G401 (cell line): ENCODE results near the gene C12orf75. TPM values are rescaled to one million over a fixed set of nuclear protein-coding genes. Genes with fewer than 3 reads are reported as not detected.
"Not testable (repeated sequence)": the region's sequence is repeated elsewhere in the genome, so short reads cannot be mapped to it uniquely, and the experiment has no call there.

Experiments used
- DNase-seq: peaks from one replicate; pipeline ENCODE4 v3.0.0-alpha.2; 2015; ENCODE audit warnings: low spot score
- in situ Hi-C: cut with HindIII; loops from 2 replicates; pipeline ENCODE4 v1.10.0; 2016; ENCODE audit warnings: low sequenced_read_pairs, mixed read lengths
- total RNA-seq: library from RNA; depleted of rRNA; stranded (reverse); fragments of >200 nt; shearing (Covaris generic); gene quantifications from 2 replicates; pipeline ENCODE4 v1.2.3, GENCODE V29; 2014; rRNA removed

C12orf75 gene
- total RNA-seq, 1 experiment from 2014 or later: 52.6 TPM

DNA sequence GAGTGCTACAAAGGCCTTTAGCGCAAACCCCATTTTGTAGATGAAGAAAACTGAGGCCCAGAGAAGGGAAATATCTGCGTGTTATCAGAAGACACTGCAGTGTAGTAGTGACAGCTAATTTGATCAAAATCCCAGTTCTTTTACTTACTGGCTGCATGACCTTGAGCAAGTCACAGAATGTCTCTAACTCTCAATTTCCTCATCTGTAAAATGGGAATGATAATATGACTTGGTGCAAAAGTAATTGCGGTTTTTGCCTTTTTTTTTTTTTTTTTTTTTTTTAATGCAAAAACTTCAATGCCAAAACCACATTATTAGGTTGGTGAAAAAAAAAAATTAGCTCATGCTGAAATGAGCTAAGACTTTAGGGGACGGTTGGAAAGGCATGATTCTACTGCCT is 69.7 kb downstream of the C12orf75 start:
- in situ Hi-C loops: no loop called here
- DNase-seq: no peak

DNA sequence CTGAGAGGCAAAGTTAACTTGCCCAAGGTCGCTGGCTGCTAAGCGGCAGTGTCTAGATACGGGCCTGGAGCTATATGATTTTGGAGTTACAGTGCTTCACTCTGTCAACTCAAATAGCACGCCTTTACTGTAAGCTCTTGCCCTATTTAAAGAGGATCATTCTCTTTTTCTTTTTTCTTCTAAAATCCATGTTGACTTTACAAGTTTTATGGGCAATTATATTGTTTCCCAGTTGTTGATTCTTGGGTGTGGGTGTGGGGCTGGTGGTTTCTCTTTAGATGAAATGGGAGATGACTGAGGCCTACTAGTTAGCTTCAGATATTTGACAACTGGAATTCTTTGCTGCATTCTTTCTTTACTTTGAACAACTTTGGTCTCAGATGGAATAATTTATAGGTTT is 70.7 kb downstream of the C12orf75 start:
- no peak for DNase-seq
- in situ Hi-C loops: no loop called here

- in situ Hi-C loops: no loop called here
- no peak for DNase-seq
These were observed 71.9 kb downstream of the C12orf75 start for GRCh38 chr12:105402366-105402765.

DNA sequence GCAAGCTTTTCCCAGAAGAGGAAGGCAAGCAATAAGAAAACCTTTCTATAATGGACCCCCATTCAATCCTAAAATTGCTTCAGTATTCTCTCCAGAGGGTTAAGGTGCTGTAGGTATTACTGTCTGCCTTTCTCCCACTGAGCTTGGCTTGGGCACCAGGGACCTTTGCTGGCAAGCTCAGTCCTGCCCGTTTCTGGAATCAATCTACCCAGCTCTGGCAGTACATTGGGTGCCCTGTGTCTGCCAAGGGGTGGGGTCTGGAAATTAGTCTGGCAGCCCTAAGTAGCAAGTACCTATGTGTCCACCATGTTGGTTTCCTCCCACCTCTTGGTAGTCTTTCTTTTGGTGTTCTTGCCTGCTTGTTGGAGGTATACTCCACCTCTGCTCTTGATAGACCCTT is 72.6 kb downstream of the C12orf75 start:
- in situ Hi-C loops: no loop called here

GRCh38 chr12:105404134-105404533 is 73.6 kb downstream of the C12orf75 start:
- in situ Hi-C loops, DNase-seq: not testable (repeated sequence)

More for the DNA sequence above, 72.6 kb downstream of the C12orf75 start:
- no peak for DNase-seq

GRCh38 chr12:105406497-105406896 is 76.0 kb downstream of the C12orf75 start:
- in situ Hi-C loops: no loop called here
- DNase-seq: no peak

DNA sequence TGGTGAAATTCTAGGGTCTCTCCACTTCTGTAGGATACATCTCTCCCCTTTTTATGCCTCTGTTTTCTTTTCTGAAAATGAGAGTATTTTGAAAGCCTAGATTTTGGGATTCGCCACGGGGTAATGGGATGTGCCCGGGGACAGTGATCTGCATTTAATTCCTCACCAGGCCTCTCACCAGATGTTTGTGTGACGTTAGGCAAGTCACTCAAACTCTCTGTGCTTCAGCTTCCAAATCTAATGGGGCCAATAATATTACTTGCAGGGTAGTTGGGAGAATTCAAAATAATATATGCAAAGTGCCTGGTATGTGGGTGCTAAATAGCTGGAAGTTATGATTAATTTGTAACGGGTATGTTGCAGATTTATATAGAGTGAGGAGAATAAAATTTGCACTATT is 78.8 kb downstream of the C12orf75 start:
- no peak for DNase-seq
- in situ Hi-C loops: no loop called here

- in situ Hi-C loops: no loop called here
- no peak for DNase-seq
These were observed 79.4 kb downstream of the C12orf75 start for GRCh38 chr12:105409801-105410471.

DNA sequence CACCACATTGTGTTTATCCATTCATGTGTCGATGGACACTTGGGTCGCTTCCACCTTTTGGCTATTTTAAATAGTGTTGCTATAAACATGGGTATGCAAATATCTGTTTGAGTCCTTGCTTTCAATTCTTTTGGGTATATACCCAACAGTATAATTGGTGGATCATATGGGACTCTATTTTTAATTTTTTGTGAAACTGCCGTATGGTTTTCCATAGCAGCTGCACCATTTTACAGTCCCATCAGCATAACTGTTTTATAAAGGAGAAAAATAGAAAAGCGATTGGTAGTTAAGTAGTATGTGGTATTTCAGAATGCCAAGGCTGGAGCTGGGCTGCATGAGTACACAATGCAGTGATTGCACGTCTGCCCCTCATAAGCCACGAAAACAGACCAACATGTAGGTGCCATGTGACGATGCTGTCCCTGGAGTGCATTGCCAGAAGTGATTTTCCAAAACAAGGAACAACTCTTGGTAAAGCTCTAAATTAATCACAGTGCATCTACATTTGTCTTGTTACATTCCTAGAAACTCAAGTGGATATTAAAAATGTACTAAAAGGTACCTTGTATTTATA is 83.5 kb downstream of the C12orf75 start:
- in situ Hi-C loops: no loop called here

GRCh38 chr12:105417732-105418131 is 87.2 kb downstream of the C12orf75 start:
- no peak for DNase-seq
- in situ Hi-C loops: no loop called here

More for the DNA sequence above, 83.5 kb downstream of the C12orf75 start:
- DNase-seq: no peak

- no peak for DNase-seq
- in situ Hi-C loops: no loop called here
These were observed 87.7 kb downstream of the C12orf75 start for GRCh38 chr12:105418229-105418628.

- no peak for DNase-seq
- in situ Hi-C loops: no loop called here
These were observed 88.4 kb downstream of the C12orf75 start for GRCh38 chr12:105418821-105419291.

GRCh38 chr12:105419606-105420005 is 89.1 kb downstream of the C12orf75 start:
- in situ Hi-C loops: no loop called here
- no peak for DNase-seq

DNA sequence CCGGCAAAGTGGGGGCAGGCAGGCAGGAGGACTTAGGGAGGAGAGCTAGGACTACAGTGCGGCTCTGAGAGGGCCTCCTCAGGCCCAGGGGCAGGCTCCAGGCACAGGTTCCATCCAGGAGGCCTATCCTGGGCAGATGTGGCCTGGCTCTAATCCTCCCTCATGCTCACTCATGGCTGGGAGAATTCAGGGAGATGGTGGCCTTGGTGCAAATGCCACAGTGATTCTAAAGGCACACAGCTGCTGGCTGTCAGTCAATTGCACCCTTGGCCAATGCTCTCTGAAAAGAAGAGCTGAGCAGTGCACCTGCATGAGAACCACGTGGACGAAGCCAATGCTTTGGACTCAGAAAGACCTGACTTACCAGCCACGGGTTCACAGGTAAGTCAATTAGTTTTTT is 89.6 kb downstream of the C12orf75 start:
- in situ Hi-C loops: no loop called here
- DNase-seq: no peak

DNA sequence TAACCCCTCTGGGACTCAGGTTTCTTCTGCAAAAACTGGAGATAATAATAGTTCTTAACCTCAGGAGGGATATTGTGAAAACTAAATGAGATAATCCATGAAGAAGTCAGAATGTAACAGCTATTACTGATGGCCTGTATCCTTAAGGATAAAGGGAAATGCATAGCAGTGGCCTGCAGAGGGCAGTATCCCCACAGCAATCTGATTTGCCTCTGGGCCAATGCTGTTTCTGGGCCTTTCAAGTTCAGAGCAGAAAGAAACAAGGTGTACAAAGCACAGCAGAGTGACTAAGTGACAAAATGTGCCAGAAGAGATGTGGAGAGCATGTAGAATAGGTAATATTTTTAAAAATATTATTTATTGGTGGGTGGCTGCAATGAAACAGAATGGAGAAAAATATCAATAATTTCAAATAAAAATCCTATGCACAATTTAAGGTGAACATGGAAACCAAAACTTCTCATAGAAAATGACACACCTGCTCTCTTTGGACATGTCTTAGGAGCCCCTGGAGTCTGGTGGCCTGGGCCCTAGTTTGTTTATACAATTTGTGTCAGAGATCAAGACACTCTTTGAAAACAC is 90.3 kb downstream of the C12orf75 start:
- in situ Hi-C loops: no loop called here
- peak; percentile 90 for DNase-seq

Other genes with a start within 250 kb of the C12orf75 start
- gene ALDH1L2, start 246.2 kb upstream of the C12orf75 start, total RNA-seq: 0.55 and 2.2 TPM in 2 replicates
- 21.9 and 77.3 TPM in 2 replicates for gene WASHC4, start 223.0 kb upstream of the C12orf75 start, total RNA-seq
- 36.4 and 36.5 TPM in 2 replicates for gene APPL2, start 94.5 kb upstream of the C12orf75 start, total RNA-seq